Activated T-cell treated with anti-CD3 and anti-CD28 coated beads, Interleukin-2, amount 50 U/mL, for 24 hours (primary cell): Measurements from ENCODE around the gene PRRC2B.
A peak's percentile ranks its signal among the peaks of the same experiment; 100 is the strongest.

ENCODE experiments used
- DNase-seq: peaks from one replicate; pipeline ENCODE4 v3.0.0-alpha.2; 2020
- H3K27ac Mint-ChIP-seq: 2 replicates; pipeline ENCODE4 v1.8.0; 2020; ENCODE audit warnings: mild to moderate bottlenecking, mixed read lengths
- H3K27me3 Mint-ChIP-seq: 2 replicates; pipeline ENCODE4 v1.8.0; 2020; ENCODE audit warnings: mixed read lengths
- H3K36me3 Mint-ChIP-seq: 2 replicates; pipeline ENCODE4 v1.8.0; 2020; ENCODE audit warnings: low read depth, mixed read lengths
- H3K4me1 Mint-ChIP-seq: 2 replicates; pipeline ENCODE4 v1.8.0; 2020; ENCODE audit warnings: low read depth, mixed read lengths
- H3K4me3 Mint-ChIP-seq: 2 replicates; pipeline ENCODE4 v1.8.0; 2020; ENCODE audit warnings: mild to moderate bottlenecking, moderate library complexity, mixed read lengths
- H3K9me3 Mint-ChIP-seq: 2 replicates; pipeline ENCODE4 v1.8.0; 2020; ENCODE audit warnings: mixed read lengths

Gene PRRC2B

GRCh38 chr9:131520503-131520902 lies 126.6 kb downstream of the PRRC2B start:
- Mint-ChIP-seq H3K4me1 (peaks cover 10% of the 10 kb centered on the region), H3K27me3 (no peaks in the 10 kb centered on the region), H3K27ac (no peak overlapping the region), H3K4me3 (no peak overlapping the region), H3K36me3 (peaks cover 82% of the 10 kb centered on the region), H3K9me3 (no peaks in the 10 kb centered on the region)
- no peak for DNase-seq

- Mint-ChIP-seq H3K4me1 (peaks cover 10% of the 10 kb centered on the region), H3K9me3 (no peaks in the 10 kb centered on the region), H3K27me3 (no peaks in the 10 kb centered on the region), H3K36me3 (peaks cover 89% of the 10 kb centered on the region), H3K4me3 (no peak overlapping the region), H3K27ac (no peak overlapping the region)
- DNase-seq, result no peak
These were observed 127.3 kb downstream of the PRRC2B start for GRCh38 chr9:131521203-131521602.

GRCh38 chr9:131521822-131522221 lies 127.9 kb downstream of the PRRC2B start:
- Mint-ChIP-seq H3K36me3 (peaks cover 95% of the 10 kb centered on the region), H3K4me1 (peaks cover 10% of the 10 kb centered on the region), H3K4me3 (no peak overlapping the region), H3K27ac (no peak overlapping the region), H3K9me3 (no peaks in the 10 kb centered on the region), H3K27me3 (no peaks in the 10 kb centered on the region)
- DNase-seq, result no peak

- Mint-ChIP-seq H3K9me3 (no peaks in the 10 kb centered on the region), H3K27me3 (no peaks in the 10 kb centered on the region), H3K4me1 (peaks cover 10% of the 10 kb centered on the region), H3K4me3 (no peak overlapping the region), H3K27ac (peak overlapping the region; percentile 50), H3K36me3 (peaks cover 98% of the 10 kb centered on the region)
- DNase-seq, result no peak
These were observed 128.6 kb downstream of the PRRC2B start for GRCh38 chr9:131522257-131523085.

- no peak overlapping the region for H3K27ac Mint-ChIP-seq
- no peak for DNase-seq
- H3K36me3 Mint-ChIP-seq, result peaks cover 95% of the 10 kb centered on the region
- H3K4me1 Mint-ChIP-seq, result peaks cover 11% of the 10 kb centered on the region
- H3K9me3 Mint-ChIP-seq, result no peaks in the 10 kb centered on the region
- no peak overlapping the region for H3K4me3 Mint-ChIP-seq
- no peaks in the 10 kb centered on the region for H3K27me3 Mint-ChIP-seq
These were observed 129.2 kb downstream of the PRRC2B start for GRCh38 chr9:131523086-131523388.

- Mint-ChIP-seq H3K9me3 (no peaks in the 10 kb centered on the region), H3K36me3 (peaks cover 95% of the 10 kb centered on the region), H3K27ac (peak overlapping the region; percentile 63), H3K4me3 (no peak overlapping the region), H3K4me1 (peaks cover 15% of the 10 kb centered on the region), H3K27me3 (no peaks in the 10 kb centered on the region)
- DNase-seq, result no peak
These were observed 129.9 kb downstream of the PRRC2B start for GRCh38 chr9:131523451-131524435.

- Mint-ChIP-seq H3K4me3 (no peak overlapping the region), H3K36me3 (peaks cover 95% of the 10 kb centered on the region), H3K4me1 (peaks cover 20% of the 10 kb centered on the region), H3K27ac (peak overlapping the region; percentile 63), H3K27me3 (no peaks in the 10 kb centered on the region), H3K9me3 (no peaks in the 10 kb centered on the region)
- no peak for DNase-seq
These were observed 130.9 kb downstream of the PRRC2B start for GRCh38 chr9:131524665-131525315.

GRCh38 chr9:131525643-131526565 lies 132.0 kb downstream of the PRRC2B start:
- H3K27me3 Mint-ChIP-seq, result no peaks in the 10 kb centered on the region
- no peak for DNase-seq
- H3K4me1 Mint-ChIP-seq, result peaks cover 26% of the 10 kb centered on the region
- no peak overlapping the region for H3K27ac Mint-ChIP-seq
- H3K9me3 Mint-ChIP-seq, result no peaks in the 10 kb centered on the region
- H3K4me3 Mint-ChIP-seq, result no peak overlapping the region
- H3K36me3 Mint-ChIP-seq, result peaks cover 89% of the 10 kb centered on the region

GRCh38 chr9:131528186-131528585 lies 134.3 kb downstream of the PRRC2B start:
- H3K27ac Mint-ChIP-seq, result peak overlapping the region; percentile 50
- peaks cover 66% of the 10 kb centered on the region for H3K36me3 Mint-ChIP-seq

GRCh38 chr9:131528886-131529505 lies 135.1 kb downstream of the PRRC2B start:
- H3K27ac Mint-ChIP-seq, result no peak overlapping the region
- H3K27me3 Mint-ChIP-seq, result no peaks in the 10 kb centered on the region
- peak overlapping the region; percentile 86 for H3K4me3 Mint-ChIP-seq
- H3K9me3 Mint-ChIP-seq, result no peaks in the 10 kb centered on the region
- H3K36me3 Mint-ChIP-seq, result peaks cover 58% of the 10 kb centered on the region
- H3K4me1 Mint-ChIP-seq, result peaks cover 28% of the 10 kb centered on the region
- no peak for DNase-seq

More at GRCh38 chr9:131528186-131528585, 134.3 kb downstream of the PRRC2B start:
- Mint-ChIP-seq H3K4me1 (peaks cover 28% of the 10 kb centered on the region), H3K4me3 (peak overlapping the region; percentile 58), H3K9me3 (no peaks in the 10 kb centered on the region), H3K27me3 (no peaks in the 10 kb centered on the region)
- DNase-seq, result no peak

- Mint-ChIP-seq H3K4me3 (peak overlapping the region; percentile 86), H3K36me3 (peaks cover 50% of the 10 kb centered on the region), H3K27ac (peak overlapping the region; percentile 88), H3K27me3 (no peaks in the 10 kb centered on the region), H3K4me1 (peaks cover 29% of the 10 kb centered on the region), H3K9me3 (no peaks in the 10 kb centered on the region)
- no peak for DNase-seq
These were observed 136.0 kb downstream of the PRRC2B start for GRCh38 chr9:131529597-131530545.

- Mint-ChIP-seq H3K4me1 (peaks cover 31% of the 10 kb centered on the region), H3K9me3 (no peaks in the 10 kb centered on the region), H3K4me3 (peak overlapping the region; percentile 86), H3K27ac (peak overlapping the region; percentile 88), H3K36me3 (peaks cover 43% of the 10 kb centered on the region), H3K27me3 (no peaks in the 10 kb centered on the region)
- peak; percentile 45 for DNase-seq
These were observed 136.6 kb downstream of the PRRC2B start for GRCh38 chr9:131530546-131530919.
